ENCODE results near the gene NUAK2.

The NUAK2 gene

DNA sequence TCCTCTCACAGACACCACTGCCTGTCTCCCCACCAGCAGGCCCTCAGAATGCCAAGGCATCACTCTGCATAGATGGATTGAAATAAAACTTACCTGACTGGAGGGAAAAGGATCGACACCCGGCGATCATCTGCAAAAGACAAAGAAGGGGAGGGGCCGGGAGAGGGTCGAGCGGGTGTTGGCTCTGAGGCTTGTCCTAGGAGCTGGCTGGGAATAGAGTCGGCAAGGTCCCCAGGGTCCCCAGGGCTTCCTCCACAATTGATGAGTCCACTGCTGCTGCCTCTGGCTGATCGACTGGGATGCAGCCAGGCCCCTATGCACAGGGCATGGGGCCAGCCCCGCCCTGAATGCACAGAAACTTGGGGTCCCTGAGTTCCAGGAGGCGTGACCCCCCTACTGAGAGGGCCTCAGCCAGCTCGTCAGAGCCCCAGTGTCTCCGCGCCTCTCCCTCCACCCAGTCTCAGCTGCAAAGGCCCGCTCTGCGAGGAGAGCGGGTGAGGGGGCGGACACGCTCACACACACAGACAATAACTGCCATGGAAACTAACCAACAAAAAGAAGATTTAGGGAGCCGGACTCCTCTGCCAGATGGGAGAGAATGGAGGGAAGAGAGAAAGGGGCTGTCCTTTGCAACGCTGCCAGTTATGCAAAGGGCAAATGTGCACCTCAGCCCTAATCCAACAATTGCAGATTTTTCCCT, 35.0 kb upstream of the NUAK2 start, which contains the start of gene KLHDC8A:
TSS of gene KLHDC8A (minus strand) at position 483 of the 700 bp plus-strand sequence. CDS start 13,318 bp downstream, outside the sequence.
- Histone ChIP-seq H3K4me1 (ENCODE audit: insufficient read depth, low read length) (peaks cover 50% of the 10 kb centered on the region), H3K27me3 (ENCODE audit: insufficient read depth, low read length) (no peaks in the 10 kb centered on the region), H3K4me3 (ENCODE audit: low read length) (peak within 1 kb of the TSS; percentile 17; the same call in 1 of the 2 replicates), H3K27ac (ENCODE audit: low read depth, low read length) (0 out of 2 replicates have a peak within 1 kb of the TSS, but pooled peaks have one; percentile 5), H3K9ac (ENCODE audit: low read depth, low read length) (0 out of 2 replicates have a peak within 1 kb of the TSS, but pooled peaks have one; percentile 5), H3K36me3 (ENCODE audit: insufficient read depth, low read length) (no peaks in the 10 kb centered on the region), H3K9me3 (ENCODE audit: insufficient read depth, low read depth, low read length) (no peaks in the 10 kb centered on the region)
- WGBS: 65% methylated on average over 20 of the region's 20 CpGs

DNA sequence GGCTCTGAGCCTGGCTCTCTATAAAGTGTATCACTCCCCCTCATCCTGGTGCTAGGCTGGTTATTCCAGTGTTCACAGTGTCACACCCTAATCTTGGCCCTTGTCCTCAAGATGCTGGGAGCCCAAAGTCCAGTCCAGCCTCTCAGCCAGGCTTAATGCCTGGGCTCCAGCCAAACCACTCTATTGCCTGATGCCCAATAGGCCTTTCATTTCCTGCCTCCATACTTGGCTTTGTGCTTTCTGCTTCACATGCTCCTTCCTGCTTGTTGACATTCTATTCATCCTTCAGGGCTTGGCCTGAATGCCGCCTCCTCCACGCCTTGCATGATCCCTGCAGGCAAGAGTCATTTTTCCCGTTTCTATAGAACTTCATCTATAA, 33.5 kb upstream of the NUAK2 start:
- Histone ChIP-seq H3K4me3 (ENCODE audit: low read length) (no peak overlapping the region), H3K4me1 (ENCODE audit: insufficient read depth, low read length) (peaks cover 55% of the 10 kb centered on the region), H3K27me3 (ENCODE audit: insufficient read depth, low read length) (no peaks in the 10 kb centered on the region), H3K36me3 (ENCODE audit: insufficient read depth, low read length) (no peaks in the 10 kb centered on the region), H3K9ac (ENCODE audit: low read depth, low read length) (no peak overlapping the region), H3K9me3 (ENCODE audit: insufficient read depth, low read depth, low read length) (no peaks in the 10 kb centered on the region), H3K27ac (ENCODE audit: low read depth, low read length) (no peak overlapping the region)
- 78% methylated on average over 3 of the region's 3 CpGs for WGBS

DNA sequence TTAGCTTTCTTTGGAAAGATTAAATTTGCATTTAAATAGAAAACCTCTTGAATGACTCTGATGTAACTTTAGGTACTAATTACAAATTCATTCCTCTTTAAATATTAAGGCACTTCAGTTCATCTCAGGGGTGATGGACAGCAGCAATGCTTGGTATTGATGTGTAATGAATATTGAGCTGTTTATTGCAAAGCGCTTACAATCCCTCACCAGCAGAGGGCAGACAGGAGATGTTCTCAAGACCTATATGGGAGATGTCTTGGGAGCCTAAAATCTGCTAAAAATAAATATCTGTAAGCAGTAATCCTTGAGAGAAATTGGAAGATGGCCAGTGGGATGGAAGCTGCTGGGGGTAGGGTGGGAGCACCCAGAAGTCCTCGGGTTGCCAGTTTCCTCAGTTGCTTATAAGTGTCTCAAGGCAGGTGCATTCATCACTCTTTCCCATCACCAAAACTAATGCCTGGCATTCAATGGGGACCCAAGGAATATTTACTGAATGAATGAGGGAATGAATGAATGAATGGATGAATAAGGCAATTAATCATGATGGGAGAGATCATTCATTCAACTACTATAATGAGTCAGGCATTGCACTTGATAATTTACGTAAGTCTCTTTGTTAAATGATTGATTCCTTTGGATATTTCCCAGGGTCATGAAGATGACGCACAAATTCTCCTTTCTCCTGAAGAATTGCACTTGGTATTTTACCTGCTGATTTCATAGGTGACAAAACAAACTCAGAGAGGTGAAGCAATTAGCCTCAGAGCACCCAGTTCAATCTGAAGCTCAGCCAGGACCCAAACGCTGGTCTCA, 32.9 kb upstream of the NUAK2 start:
- Histone ChIP-seq H3K9me3 (ENCODE audit: insufficient read depth, low read depth, low read length) (no peaks in the 10 kb centered on the region), H3K9ac (ENCODE audit: low read depth, low read length) (no peak overlapping the region), H3K36me3 (ENCODE audit: insufficient read depth, low read length) (no peaks in the 10 kb centered on the region), H3K4me3 (ENCODE audit: low read length) (no peak overlapping the region), H3K27ac (ENCODE audit: low read depth, low read length) (no peak overlapping the region), H3K4me1 (ENCODE audit: insufficient read depth, low read length) (peaks cover 58% of the 10 kb centered on the region), H3K27me3 (ENCODE audit: insufficient read depth, low read length) (no peaks in the 10 kb centered on the region)
- 41% methylated on average over 5 of the region's 5 CpGs for WGBS

DNA sequence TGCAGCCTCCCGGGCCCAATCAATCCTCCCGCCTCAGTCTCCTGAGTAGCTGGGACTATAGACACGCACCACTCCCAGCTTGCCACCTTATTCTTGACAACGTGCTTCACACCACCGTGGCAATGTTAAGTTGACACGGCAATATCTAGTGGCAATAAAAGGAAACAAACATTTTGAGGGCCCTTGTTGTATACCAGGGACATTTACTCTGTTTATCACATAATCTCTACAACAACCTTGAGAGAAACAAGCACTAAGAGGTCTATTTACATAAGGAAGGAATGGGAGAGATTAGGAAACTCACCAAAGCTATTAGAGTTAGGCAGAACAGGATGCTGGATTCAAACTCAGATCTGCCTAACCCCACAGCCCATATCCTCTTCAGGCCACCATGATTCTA, 32.1 kb upstream of the NUAK2 start:
- H3K4me3 ChIP-seq (ENCODE audit: low read length): no peak overlapping the region
- H3K9ac ChIP-seq (ENCODE audit: low read depth, low read length): no peak overlapping the region
- no peaks in the 10 kb centered on the region for H3K9me3 ChIP-seq (ENCODE audit: insufficient read depth, low read depth, low read length)
- H3K36me3 ChIP-seq (ENCODE audit: insufficient read depth, low read length): no peaks in the 10 kb centered on the region
- no peak overlapping the region for H3K27ac ChIP-seq (ENCODE audit: low read depth, low read length)
- H3K27me3 ChIP-seq (ENCODE audit: insufficient read depth, low read length): no peaks in the 10 kb centered on the region
- peaks cover 64% of the 10 kb centered on the region for H3K4me1 ChIP-seq (ENCODE audit: insufficient read depth, low read length)
- 88% methylated on average over 6 of the region's 6 CpGs for WGBS

DNA sequence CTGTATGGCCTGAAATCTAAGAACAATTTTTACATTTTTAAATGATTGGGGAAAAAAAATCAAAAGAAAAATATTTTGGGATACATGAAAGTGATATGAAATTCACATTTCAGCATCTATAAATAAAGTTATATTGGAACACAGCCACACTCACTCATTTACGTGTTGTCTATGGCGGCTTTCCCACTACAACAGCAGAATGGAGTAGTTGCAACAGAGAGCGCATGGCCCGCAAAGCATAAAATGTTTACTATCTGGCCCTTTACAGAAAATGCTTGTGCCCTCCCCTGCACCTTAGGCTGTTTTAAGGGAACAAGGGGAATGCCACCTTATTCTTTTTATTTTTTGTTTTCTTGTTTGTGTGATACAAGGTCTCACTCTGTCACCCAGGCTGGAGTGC, 31.6 kb upstream of the NUAK2 start:
- Histone ChIP-seq H3K9ac (ENCODE audit: low read depth, low read length) (no peak overlapping the region), H3K9me3 (ENCODE audit: insufficient read depth, low read depth, low read length) (no peaks in the 10 kb centered on the region), H3K4me3 (ENCODE audit: low read length) (no peak overlapping the region), H3K27me3 (ENCODE audit: insufficient read depth, low read length) (no peaks in the 10 kb centered on the region), H3K36me3 (ENCODE audit: insufficient read depth, low read length) (no peaks in the 10 kb centered on the region), H3K4me1 (ENCODE audit: insufficient read depth, low read length) (peaks cover 65% of the 10 kb centered on the region), H3K27ac (ENCODE audit: low read depth, low read length) (no peak overlapping the region)
- whole genome bisulfite sequencing: over 99% methylated on average over 4 of the region's 4 CpGs

DNA sequence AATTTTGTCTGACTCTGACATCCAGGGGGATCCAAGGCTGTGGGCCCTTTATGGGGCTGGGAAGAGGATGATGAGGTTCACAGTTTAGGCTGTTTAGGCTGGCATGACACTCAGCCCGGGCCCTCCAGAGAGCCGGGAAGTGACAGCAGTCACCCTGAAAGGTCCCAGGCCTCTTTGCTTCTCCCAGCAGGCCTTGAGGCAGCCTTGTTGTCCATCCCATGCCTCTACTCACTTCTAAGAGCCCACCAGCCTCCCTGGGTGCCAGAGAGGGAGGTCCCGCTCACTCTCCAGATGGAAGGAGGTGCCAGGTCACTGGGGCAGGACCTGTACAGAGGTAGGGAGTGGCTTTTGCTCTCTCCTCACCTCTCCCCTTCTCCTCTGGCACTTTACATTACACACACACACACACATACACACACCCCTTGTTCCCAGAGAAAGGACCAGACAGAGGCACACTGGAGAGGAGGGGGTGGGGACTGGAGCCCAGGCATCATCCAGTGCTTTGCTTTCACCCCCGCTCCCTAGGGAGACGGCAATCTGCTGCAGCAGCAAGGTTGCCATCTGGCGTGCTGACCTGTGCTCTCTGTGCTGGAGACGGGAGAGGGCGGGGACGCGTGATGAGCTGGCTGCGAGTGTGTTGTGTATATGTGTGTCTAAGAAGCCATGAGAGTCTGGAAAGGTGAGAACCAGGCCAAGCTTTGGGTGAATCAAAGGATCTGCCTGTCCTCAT, 30.6 kb upstream of the NUAK2 start:
- Histone ChIP-seq H3K27me3 (ENCODE audit: insufficient read depth, low read length) (no peaks in the 10 kb centered on the region), H3K27ac (ENCODE audit: low read depth, low read length) (no peak overlapping the region), H3K9me3 (ENCODE audit: insufficient read depth, low read depth, low read length) (no peaks in the 10 kb centered on the region), H3K4me1 (ENCODE audit: insufficient read depth, low read length) (peaks cover 64% of the 10 kb centered on the region), H3K4me3 (ENCODE audit: low read length) (no peak overlapping the region), H3K9ac (ENCODE audit: low read depth, low read length) (no peak overlapping the region), H3K36me3 (ENCODE audit: insufficient read depth, low read length) (no peaks in the 10 kb centered on the region)
- WGBS: 70% methylated on average over 10 of the region's 11 CpGs

DNA sequence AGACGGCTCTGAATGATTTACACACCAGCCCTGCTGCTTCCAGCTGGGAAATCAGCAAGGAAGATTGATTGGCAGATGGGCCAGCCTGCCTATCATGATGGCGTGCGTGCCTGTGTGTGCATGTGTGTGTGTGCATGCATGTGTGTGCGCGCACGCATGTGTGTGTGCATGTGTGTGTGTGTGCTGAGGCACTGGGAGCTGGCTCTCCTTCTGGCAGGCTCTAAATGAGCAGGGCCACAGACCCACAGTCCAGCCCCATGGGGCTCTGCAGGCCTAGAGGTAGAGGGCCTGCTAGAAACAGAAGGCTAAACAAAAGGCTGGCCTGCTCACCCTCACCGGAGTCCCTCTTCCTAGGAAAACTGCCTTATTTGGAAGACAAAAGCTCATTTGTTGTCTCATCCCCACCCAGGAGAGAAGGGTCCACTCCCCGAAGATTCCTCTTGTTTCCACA, 29.2 kb upstream of the NUAK2 start:
- H3K36me3 ChIP-seq (ENCODE audit: insufficient read depth, low read length): no peaks in the 10 kb centered on the region
- H3K4me1 ChIP-seq (ENCODE audit: insufficient read depth, low read length): peaks cover 50% of the 10 kb centered on the region
- H3K9ac ChIP-seq (ENCODE audit: low read depth, low read length): peak overlapping the region; percentile 37; the same call in 1 of the 2 replicates
- H3K4me3 ChIP-seq (ENCODE audit: low read length): no peak overlapping the region
- peak overlapping the region; percentile 63 for H3K27ac ChIP-seq (ENCODE audit: low read depth, low read length)
- 39% methylated on average over 8 of the region's 8 CpGs for WGBS
- peaks cover 6% of the 10 kb centered on the region; the same call in 1 of the 2 replicates for H3K27me3 ChIP-seq (ENCODE audit: insufficient read depth, low read length)
- H3K9me3 ChIP-seq (ENCODE audit: insufficient read depth, low read depth, low read length): no peaks in the 10 kb centered on the region

DNA sequence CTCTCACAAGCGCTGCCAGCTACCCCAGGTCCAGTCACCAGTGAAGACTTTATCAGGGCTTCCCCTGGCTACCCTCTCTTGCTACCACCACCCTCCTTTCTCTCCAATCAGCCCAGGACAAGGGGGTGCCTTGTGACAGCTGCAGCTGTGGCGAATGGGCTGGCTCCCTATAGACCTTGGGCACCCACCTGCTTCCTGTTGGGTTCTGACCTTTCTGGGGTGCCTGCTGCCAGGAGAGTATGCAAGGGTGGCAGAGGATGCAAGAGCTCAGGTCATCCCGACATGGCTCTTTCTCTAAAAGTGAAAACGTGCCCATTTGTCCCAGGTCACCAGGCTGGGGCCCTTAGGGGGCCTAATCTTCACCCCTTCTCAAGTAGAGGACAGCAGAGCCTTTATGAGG, 28.6 kb upstream of the NUAK2 start:
- Histone ChIP-seq H3K9ac (ENCODE audit: low read depth, low read length) (peak overlapping the region; percentile 37; the same call in 1 of the 2 replicates), H3K27ac (ENCODE audit: low read depth, low read length) (peak overlapping the region; percentile 63), H3K27me3 (ENCODE audit: insufficient read depth, low read length) (peaks cover 10% of the 10 kb centered on the region), H3K36me3 (ENCODE audit: insufficient read depth, low read length) (no peaks in the 10 kb centered on the region), H3K4me1 (ENCODE audit: insufficient read depth, low read length) (peaks cover 44% of the 10 kb centered on the region), H3K4me3 (ENCODE audit: low read length) (no peak overlapping the region), H3K9me3 (ENCODE audit: insufficient read depth, low read depth, low read length) (no peaks in the 10 kb centered on the region)
- WGBS: 75% methylated on average over 4 of the region's 4 CpGs

DNA sequence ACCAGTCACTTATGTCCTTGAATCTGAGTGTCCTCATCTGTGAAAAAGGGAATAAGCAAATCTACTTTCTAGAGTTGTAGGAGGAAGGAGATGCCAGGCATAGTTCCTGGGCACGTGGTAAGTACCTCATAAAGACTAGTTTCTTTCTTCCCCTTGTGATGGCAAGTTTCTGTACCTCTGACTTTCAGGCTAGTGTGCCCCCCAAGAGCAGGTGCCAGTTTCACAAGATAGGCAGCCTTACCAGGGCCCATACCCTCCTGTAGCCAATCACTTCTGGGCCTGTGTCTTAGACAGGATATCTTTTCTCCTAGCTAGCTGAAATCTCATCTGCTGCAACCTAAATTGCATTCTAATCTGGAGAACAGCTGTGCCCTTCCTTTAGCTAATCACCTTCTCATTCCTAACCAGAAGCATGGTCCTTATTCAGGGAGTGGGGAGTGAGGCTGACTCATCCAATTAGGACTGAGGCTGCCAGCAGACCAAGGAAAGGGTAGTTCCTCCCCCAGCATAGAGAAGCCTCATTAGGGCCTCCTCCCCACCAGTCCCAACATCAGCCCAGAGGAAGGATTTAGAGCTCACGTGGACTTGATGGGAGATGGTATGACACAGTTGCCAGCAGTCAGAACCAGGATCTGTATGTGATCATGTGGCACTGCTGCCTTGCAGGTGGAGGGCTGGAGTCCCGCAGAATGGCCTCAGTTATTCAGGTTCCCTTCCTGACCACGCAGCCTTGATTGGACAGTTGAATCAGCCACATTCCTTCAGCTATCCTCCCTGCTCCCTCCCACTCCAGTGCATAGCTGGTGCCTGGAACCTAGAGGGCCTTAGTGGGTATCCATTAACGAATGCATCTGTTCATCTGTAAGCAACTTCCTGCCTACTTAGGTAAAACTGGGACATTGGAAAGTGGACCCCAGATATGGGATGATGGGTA, 27.3 kb upstream of the NUAK2 start:
- no peak overlapping the region for H3K4me3 ChIP-seq (ENCODE audit: low read length)
- H3K4me1 ChIP-seq (ENCODE audit: insufficient read depth, low read length): peaks cover 47% of the 10 kb centered on the region
- H3K36me3 ChIP-seq (ENCODE audit: insufficient read depth, low read length): no peaks in the 10 kb centered on the region
- peaks cover 22% of the 10 kb centered on the region for H3K27me3 ChIP-seq (ENCODE audit: insufficient read depth, low read length)
- H3K9me3 ChIP-seq (ENCODE audit: insufficient read depth, low read depth, low read length): no peaks in the 10 kb centered on the region
- no peak overlapping the region for H3K27ac ChIP-seq (ENCODE audit: low read depth, low read length)
- H3K9ac ChIP-seq (ENCODE audit: low read depth, low read length): no peak overlapping the region
- 54% methylated on average over 5 of the region's 5 CpGs for WGBS

DNA sequence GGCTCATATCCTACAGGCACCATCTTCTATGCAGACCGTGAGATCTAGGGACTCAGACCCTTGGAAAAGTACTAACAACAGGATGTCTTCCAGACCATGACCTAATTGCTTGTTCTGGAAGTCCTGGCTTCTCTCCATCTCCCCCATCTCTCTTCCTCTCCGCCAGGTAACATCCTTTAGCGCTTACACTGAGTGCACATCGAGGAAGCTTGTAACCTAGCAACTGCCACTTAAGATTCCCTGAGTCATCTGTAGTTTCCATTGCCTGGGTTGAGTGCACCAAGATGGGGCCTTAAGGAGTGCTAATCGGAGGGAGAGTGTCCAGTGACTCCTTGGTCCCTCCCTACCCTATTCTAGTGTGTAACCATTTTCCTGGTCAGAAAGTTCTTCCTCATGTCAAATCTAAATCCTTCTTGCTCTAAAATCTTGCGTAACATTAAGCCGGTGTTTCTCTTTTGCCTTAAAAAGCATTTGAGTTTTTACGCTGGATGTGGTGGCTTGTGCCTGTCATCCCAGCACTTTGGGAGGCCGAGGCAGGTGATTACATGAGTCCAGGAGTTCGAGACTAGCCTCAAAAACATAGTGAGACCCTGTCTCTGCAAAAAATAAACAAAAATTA, 25.5 kb upstream of the NUAK2 start:
- Histone ChIP-seq H3K27ac (ENCODE audit: low read depth, low read length) (no peak overlapping the region), H3K36me3 (ENCODE audit: insufficient read depth, low read length) (no peaks in the 10 kb centered on the region), H3K27me3 (ENCODE audit: insufficient read depth, low read length) (peaks cover 40% of the 10 kb centered on the region), H3K9ac (ENCODE audit: low read depth, low read length) (no peak overlapping the region), H3K4me1 (ENCODE audit: insufficient read depth, low read length) (peaks cover 38% of the 10 kb centered on the region), H3K4me3 (ENCODE audit: low read length) (no peak overlapping the region), H3K9me3 (ENCODE audit: insufficient read depth, low read depth, low read length) (no peaks in the 10 kb centered on the region)
- 89% methylated on average over 10 of the region's 10 CpGs for WGBS

Measured in HUES64 (cell line).